NCI-H2107 treated with DMSO at 0.1 percent for 48 hours (cell line): ENCODE results near the gene CLEC16A.

Experiments
- DNase-seq: peaks from one replicate; lab custom pipeline; 2025; ENCODE audit not compliant: unreplicated experiment; lab: John Stamatoyannopoulos, UW

CLEC16A gene

GRCh38 chr16:11133344-11133943 lies 189.1 kb downstream of the CLEC16A start:
- DNase-seq: peak; percentile 36

- DNase-seq: no peak
These were observed 190.5 kb downstream of the CLEC16A start for GRCh38 chr16:11134722-11135463.

GRCh38 chr16:11135464-11135973 lies 191.2 kb downstream of the CLEC16A start:
- DNase-seq: no peak

DNA sequence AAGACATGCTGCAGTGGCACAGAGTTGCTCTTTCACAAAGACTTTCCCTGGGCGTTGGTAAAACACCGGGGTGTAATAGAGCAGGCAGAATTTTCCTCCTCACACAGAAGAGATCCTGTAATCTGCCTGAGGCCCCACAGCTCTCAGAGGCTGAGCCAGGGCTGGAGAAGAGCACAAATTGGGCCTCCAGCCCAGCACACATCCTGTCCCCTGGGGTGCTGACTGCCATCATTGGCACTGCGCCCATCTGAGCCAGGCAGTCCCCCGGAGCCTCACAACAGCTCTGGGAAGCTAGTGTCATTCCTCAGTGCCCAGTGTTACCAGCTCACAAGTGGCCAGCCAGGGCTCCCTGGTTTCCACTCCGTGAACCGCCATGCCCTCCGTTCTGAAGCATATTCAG lies 192.2 kb downstream of the CLEC16A start:
- no peak for DNase-seq

- DNase-seq: no peak
These were observed 193.8 kb downstream of the CLEC16A start for GRCh38 chr16:11138022-11138768.

GRCh38 chr16:11138769-11139325 lies 194.5 kb downstream of the CLEC16A start:
- no peak for DNase-seq

- no peak for DNase-seq
These were observed 195.1 kb downstream of the CLEC16A start for GRCh38 chr16:11139326-11140097.

- DNase-seq: no peak
These were observed 195.7 kb downstream of the CLEC16A start for GRCh38 chr16:11140098-11140375.

- DNase-seq: no peak
These were observed 196.1 kb downstream of the CLEC16A start for GRCh38 chr16:11140466-11140865.

GRCh38 chr16:11140867-11141266 lies 196.5 kb downstream of the CLEC16A start:
- no peak for DNase-seq

DNA sequence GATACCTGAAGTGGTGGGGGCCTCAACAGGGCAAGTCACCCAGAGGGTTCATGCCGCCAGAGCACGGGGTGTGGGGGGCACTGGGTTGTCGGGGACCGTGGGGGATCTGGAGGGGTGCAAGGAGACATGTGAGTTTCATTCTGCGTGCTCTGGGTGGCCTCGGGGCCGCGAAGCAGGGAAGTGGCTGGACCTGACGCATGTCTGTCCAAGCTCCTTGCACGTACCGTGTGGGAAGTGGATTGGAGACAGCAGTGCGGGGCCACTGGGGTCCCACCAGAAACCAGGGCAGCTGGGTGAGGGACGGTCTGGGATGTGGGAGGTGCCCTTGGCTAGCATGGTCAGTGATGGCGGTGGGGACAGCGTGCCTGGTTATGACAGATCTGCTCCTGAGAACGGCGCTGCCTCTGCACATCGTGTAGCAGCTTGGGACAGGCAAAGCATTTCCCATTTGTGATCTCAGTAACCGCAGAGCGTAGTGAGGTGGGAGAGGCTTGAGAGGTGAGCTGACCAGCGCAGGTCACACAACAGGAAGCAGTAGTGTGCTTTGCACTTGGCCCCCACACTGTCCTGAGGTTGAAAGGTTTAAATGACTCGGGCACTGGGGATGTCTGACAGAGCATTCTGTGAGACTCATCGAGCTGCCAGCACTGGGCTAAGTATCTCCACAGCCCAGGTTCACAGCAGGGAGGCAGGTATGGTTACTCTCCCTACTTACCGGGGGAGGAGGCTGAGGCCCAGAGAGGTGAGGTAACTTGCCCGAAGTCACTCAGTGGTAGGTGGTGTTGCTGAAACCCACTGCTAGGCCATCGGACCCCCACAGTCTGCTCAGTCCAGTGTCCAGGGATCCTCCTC lies 197.3 kb downstream of the CLEC16A start:
- DNase-seq: no peak

DNA sequence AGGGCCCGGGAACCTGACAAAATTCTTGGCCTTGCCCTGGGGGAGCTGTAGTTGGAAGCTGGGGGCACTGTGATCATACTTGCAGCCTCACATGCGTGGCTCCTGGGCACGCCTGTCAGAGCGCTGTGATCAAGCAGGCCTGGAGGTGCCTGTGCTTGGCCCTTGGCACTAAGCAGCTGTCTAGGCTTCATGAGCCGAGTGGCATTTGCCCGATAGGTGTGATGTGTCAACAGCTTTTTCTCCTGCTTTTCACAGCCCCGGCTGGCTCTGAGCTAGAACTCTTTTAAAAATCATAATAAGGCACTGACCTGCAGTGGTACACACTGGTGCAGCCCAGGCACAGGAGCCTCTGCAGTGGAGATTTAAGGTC lies 197.9 kb downstream of the CLEC16A start:
- DNase-seq: no peak

DNA sequence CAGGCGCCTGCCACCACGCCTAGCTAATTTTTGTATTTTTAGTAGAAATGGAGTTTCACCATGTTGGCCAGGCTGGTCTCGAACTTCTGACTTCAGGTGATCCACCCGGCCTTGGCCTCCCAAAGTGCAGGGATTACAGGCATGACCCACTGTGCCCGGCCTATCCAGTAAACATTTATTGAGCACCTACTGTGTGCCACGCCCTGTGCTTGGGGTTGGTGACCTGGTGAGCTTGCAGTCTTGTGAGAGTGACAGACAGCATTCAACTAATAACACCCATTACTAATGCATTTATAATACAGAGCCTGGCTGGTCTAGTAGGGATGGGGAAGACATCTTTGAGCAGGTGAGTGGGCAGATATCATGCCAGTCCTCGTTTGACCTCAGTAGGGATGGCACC lies 198.6 kb downstream of the CLEC16A start:
- DNase-seq: no peak

GRCh38 chr16:11143372-11144035 lies 199.1 kb downstream of the CLEC16A start:
- DNase-seq: no peak

GRCh38 chr16:11144122-11144521 lies 199.8 kb downstream of the CLEC16A start:
- no peak for DNase-seq

DNA sequence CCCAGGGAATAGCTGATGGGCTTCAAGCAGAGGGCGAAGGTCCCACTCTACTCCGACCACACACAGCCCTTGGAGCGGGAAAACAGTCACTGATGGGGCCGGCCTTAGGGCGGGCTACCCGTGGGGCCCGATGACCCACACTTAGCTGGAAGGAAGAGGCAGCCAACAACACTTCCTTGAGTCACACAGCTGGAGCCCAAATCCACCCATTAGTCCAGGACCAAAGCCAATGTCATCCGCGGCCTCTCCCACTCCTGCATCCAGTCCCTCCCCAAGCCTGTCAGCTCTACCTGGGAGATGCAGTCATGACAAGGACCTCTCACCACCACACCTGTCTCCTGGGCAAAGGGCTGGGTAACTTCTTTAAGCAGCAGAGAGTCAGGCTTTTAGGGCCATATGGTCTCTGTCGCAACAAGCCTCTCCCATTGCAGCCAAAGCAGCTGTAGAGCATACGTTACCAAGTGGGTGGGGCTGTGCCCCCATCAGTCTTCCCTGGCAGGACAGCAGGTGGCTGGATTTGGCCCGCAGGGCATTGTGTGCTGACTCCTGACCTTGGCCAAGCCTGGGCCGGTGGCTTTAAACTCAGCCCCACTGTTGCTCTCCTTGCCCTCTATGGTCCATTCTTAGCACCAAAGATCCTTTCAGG lies 200.9 kb downstream of the CLEC16A start:
- DNase-seq: no peak

DNA sequence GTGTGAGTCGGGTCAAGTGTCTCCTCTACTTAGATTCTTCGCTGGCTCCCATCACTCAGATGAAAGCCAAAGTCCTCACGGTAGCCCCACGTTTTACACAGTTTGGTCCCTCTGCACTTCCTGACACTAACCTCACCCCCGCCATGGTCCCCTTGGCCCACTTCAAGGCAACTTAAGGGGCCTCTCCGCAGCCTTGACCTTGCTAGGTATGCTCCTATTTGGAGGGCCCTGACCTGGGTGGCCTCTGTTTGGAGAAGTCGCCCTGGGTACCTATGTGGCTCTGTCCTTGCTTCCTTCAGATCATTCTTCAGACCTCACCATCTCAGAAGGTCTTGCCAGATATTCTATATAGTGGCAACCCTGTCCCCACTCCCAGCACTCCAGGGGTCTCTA lies 201.5 kb downstream of the CLEC16A start:
- no peak for DNase-seq

- no peak for DNase-seq
These were observed 202.8 kb downstream of the CLEC16A start for GRCh38 chr16:11147033-11147753.
